SU-DHL-6 (cell line): Measurements from ENCODE around the gene MLN.

ENCODE experiments used
- H2AFZ ChIP-seq: fragments of 200-600 bp; sonication (generic); 2 replicates; pipeline ENCODE4 v1.6.1; 2014; ENCODE audit warnings: low read depth, mild to moderate bottlenecking, moderate library complexity, mixed read lengths, antibody characterized with exemption, low read length; ENCODE audit not compliant: severe bottlenecking
- H3F3A ChIP-seq: fragments of 200-600 bp; shearing (Covaris generic); 2 replicates; pipeline ENCODE4 v1.6.0; 2016; ENCODE audit warnings: antibody characterized with exemption, mild to moderate bottlenecking; ENCODE audit not compliant: insufficient read depth
- H3K27ac ChIP-seq: fragments of 200-600 bp; sonication (generic); 2 replicates; pipeline ENCODE4 v1.5.1; 2016; ENCODE audit warnings: low read depth, mild to moderate bottlenecking, low read length, moderate library complexity, mixed read lengths
- H3K27me3 ChIP-seq: fragments of 200-600 bp; sonication (generic), shearing (Covaris generic); 2 replicates; pipeline ENCODE4 v1.6.0; 2014; ENCODE audit warnings: mild to moderate bottlenecking, low read length
- H3K36me3 ChIP-seq: fragments of 200-600 bp; sonication (generic); 2 replicates; pipeline ENCODE4 v1.6.1; 2014; ENCODE audit warnings: mild to moderate bottlenecking, low read length, mixed read lengths
- H3K4me2 ChIP-seq: fragments of 300-600, 200-600 bp; shearing (Covaris generic), sonication (generic); 2 replicates; pipeline ENCODE4 v1.6.0; 2014; ENCODE audit warnings: low read length, low read depth, mild to moderate bottlenecking; ENCODE audit not compliant: poor library complexity, severe bottlenecking
- H3K4me3 ChIP-seq: fragments of 200-600 bp; sonication (generic); 2 replicates; pipeline ENCODE4 v1.5.1; 2014; ENCODE audit warnings: antibody characterized with exemption, low read length, mild to moderate bottlenecking, mixed read lengths; ENCODE audit not compliant: insufficient read depth, poor library complexity, severe bottlenecking
- H3K79me2 ChIP-seq: fragments of 200-600 bp; sonication (generic); 2 replicates; pipeline ENCODE4 v1.6.1; 2014; ENCODE audit warnings: mild to moderate bottlenecking, low read length, moderate library complexity; ENCODE audit not compliant: insufficient read depth
- H3K9ac ChIP-seq: fragments of 200-600 bp; sonication (generic); 2 replicates; pipeline ENCODE4 v1.7.0; 2014; ENCODE audit warnings: mild to moderate bottlenecking, low read length
- H3K9me2 ChIP-seq: fragments of 200-600 bp; sonication (generic); replicated peaks from 2 replicates; pipeline ENCODE4 v1.6.1; 2014; ENCODE audit warnings: low read length; ENCODE audit not compliant: insufficient read depth
- H3K9me3 ChIP-seq: fragments of 200-600 bp; sonication (generic); 2 replicates; pipeline ENCODE4 v1.6.1; 2014; ENCODE audit warnings: low read length, mixed read lengths; ENCODE audit not compliant: insufficient read depth
- H4K20me1 ChIP-seq: fragments of 200-600 bp; sonication (generic); 2 replicates; pipeline ENCODE4 v1.6.1; 2014; ENCODE audit warnings: low read depth, mild to moderate bottlenecking, antibody characterized with exemption, low read length, moderate library complexity, mixed read lengths
- EZH2phosphoT487 ChIP-seq: fragments of 200-600 bp; sonication (generic), shearing (Covaris generic); conservative IDR thresholded peaks from 2 replicates; pipeline ENCODE4 v1.6.1; 2018; ENCODE audit warnings: mild to moderate bottlenecking, antibody characterized with exemption, low read length, moderate library complexity, mixed read lengths
- TF ChIP-seq, protein P1 (sequence below): fragments of 200-600 bp; sonication (generic); IDR thresholded peaks from one replicate; pipeline ENCODE4 v1.5.1; 2017; ENCODE audit warnings: antibody characterized with exemption, mild to moderate bottlenecking, low read length, moderate library complexity; ENCODE audit not compliant: insufficient read depth, poor library complexity, severe bottlenecking

Gene MLN

DNA sequence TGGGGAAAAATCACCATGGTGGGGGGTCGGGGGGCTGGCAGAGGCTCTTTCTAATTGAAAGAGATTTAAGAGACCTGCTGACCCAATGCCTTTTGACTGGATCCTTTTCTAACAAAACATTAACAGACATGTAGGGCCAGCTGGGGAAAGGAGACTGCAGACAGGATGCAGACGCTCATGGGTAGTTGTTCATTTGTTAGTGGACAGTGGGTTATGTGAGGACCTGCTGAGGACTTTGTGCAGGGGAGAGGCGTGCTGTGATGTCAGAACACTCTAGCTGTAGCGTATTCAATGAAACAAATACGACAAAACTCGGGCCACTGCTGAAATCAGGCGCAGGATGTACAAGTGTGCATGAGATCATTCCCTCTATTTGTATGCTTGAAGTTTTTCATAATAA, 58.3 kb downstream of the MLN start:
- H3K4me2 ChIP-seq, result no peak overlapping the region
- H3K27ac ChIP-seq, result no peak overlapping the region

DNA sequence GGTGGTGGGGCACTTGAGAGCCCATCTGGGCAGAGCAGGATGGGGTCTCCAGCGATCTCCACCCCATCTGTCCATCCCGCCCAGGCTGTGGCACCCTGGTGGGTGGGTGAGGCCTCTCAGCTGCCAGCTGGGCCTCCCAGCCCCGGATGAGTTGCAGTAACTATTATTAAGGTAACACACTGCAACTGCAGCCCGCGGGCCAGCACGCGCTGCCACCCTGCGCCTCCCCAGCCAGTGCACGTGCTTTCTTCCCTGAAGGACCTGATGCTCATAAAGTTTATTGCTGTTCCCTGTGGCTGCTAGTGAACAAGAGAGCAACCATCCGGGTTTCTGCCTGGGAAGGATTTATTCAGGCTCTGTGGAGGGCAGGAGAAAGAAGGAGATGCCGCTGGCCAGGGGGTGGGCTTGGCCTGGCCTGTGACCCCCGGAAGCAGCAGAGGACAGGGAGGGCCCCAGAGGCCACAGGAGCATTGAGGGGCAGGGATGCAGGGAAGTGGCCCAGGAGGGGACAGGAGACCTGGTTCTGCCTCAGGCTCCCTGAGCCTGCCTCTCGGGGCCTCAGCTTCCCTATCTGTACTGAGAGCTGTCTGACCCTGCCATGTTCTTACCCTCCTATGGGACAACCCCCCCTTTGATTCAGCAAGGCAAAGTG, 58.8 kb downstream of the MLN start:
- no peak overlapping the region for H3K9ac ChIP-seq
- H2AFZ ChIP-seq, result no peak overlapping the region
- H3F3A ChIP-seq, result no peaks in the 10 kb centered on the region
- H3K4me2 ChIP-seq, result no peak overlapping the region
- H3K27me3 ChIP-seq, result no peaks in the 10 kb centered on the region
- no peaks in the 10 kb centered on the region for H3K36me3 ChIP-seq
- H4K20me1 ChIP-seq, result no peaks in the 10 kb centered on the region
- TF ChIP-seq, protein P1, sequence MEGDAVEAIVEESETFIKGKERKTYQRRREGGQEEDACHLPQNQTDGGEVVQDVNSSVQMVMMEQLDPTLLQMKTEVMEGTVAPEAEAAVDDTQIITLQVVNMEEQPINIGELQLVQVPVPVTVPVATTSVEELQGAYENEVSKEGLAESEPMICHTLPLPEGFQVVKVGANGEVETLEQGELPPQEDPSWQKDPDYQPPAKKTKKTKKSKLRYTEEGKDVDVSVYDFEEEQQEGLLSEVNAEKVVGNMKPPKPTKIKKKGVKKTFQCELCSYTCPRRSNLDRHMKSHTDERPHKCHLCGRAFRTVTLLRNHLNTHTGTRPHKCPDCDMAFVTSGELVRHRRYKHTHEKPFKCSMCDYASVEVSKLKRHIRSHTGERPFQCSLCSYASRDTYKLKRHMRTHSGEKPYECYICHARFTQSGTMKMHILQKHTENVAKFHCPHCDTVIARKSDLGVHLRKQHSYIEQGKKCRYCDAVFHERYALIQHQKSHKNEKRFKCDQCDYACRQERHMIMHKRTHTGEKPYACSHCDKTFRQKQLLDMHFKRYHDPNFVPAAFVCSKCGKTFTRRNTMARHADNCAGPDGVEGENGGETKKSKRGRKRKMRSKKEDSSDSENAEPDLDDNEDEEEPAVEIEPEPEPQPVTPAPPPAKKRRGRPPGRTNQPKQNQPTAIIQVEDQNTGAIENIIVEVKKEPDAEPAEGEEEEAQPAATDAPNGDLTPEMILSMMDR, result no peak
- no peak for TF ChIP-seq EZH2phosphoT487
- no peaks in the 10 kb centered on the region for H3K79me2 ChIP-seq
- H3K4me3 ChIP-seq, result no peak overlapping the region
- H3K9me2 ChIP-seq, result no peaks in the 10 kb centered on the region
- H3K27ac ChIP-seq, result no peak overlapping the region
- no peaks in the 10 kb centered on the region for H3K9me3 ChIP-seq

More for the DNA sequence above, 58.3 kb downstream of the MLN start:
- H3F3A ChIP-seq, result no peaks in the 10 kb centered on the region
- H4K20me1 ChIP-seq, result no peaks in the 10 kb centered on the region; the same call in 1 of the 2 replicates
- H3K9me3 ChIP-seq, result no peaks in the 10 kb centered on the region
- H3K4me3 ChIP-seq, result no peak overlapping the region
- H3K9me2 ChIP-seq, result no peaks in the 10 kb centered on the region
- H3K9ac ChIP-seq, result no peak overlapping the region
- H3K79me2 ChIP-seq, result no peaks in the 10 kb centered on the region
- no peaks in the 10 kb centered on the region for H3K36me3 ChIP-seq
- H2AFZ ChIP-seq, result no peak overlapping the region
- no peaks in the 10 kb centered on the region for H3K27me3 ChIP-seq
- no peak for TF ChIP-seq EZH2phosphoT487
- TF ChIP-seq, protein P1, result no peak
